Measurements from ENCODE around the gene FAM53B.

Gene FAM53B

DNA sequence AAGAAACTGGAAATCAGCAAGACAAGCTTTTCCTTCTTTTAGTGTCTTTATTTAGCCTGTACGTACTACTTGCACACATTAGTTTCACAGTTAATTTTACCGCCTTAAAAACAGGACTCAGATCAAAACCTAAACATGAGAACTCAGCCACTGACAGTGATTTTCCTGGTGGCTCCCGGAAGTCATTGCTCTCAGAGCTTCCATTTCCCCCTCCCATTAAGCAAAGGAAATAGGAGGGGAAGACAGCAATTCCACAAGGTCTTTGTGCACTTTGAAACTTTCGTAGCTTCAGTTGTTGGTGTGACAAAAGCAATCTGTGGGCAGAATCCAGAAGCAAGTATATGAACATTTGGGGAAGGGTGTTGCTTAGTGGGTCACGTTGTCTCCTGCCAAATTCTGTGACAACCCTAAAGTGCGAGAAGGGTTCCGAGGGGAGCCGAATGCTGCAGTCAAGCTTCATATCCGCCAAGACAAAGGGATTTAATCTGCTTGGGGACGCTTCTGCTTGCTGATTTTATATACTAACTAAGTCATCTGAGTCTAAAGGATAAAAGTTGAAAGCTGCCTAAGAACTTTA lies 30.4 kb downstream of the FAM53B start:
- TF ChIP-seq TAF1 (IDR thresholded peaks at IDR 0.05; ENCODE audit: low read depth, low read length) (no peak), SPI1 (IDR thresholded peaks at IDR 0.05; ENCODE audit: low read depth, low read length) (no peak), POU2F2 (IDR thresholded peaks at IDR 0.05; ENCODE audit: low read depth, low read length) (no peak), PAX5 (IDR thresholded peaks at IDR 0.05; ENCODE audit: insufficient read depth, low read length, severe bottlenecking) (no peak), POLR2A (IDR thresholded peaks at IDR 0.05; ENCODE audit: low read depth, low read length) (no peak), POLR2AphosphoS5 (IDR thresholded peaks at IDR 0.05; ENCODE audit: low read depth, low read length) (no peak)
- FAIRE-seq (no peak), DNase-seq (ENCODE audit: insufficient read length, low spot score) (no peak)

DNA sequence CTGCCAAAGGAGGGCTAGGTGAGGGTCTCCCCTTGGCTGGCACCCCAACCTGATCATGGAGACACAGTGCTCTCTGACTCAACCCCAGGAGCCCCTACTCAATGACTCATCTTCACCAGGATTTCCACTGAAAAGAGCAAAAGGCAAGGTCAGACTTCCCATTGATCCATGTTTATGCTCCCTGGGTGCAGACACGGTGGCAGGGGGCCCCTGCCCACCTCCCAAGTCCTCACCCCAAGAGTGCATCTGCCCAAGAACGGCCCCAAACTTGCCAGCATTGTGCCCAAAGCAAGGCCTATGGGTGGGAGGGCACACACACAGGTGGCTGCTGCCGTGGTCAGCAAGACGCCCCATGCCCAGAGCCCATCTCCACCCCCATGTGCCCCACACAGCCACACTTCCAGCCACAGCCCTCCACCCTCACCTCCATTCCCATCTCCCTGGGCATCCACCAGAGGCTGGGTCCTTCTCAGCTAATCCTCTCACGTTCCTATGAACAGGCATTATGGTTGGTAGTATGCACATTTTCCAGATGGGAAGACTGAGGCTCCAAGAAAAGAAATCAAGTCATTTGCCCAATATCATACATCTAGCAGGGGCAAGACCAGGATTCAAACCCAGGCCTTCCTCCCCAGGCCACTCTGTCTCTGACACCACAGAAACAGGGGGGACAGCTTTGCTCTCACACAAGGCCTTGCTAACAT lies 31.3 kb downstream of the FAM53B start:
- DNase-seq (ENCODE audit: insufficient read length, low spot score): no peak
- TF ChIP-seq TAF1 (IDR thresholded peaks at IDR 0.05; ENCODE audit: low read depth, low read length) (no peak), POU2F2 (IDR thresholded peaks at IDR 0.05; ENCODE audit: low read depth, low read length) (no peak), PAX5 (IDR thresholded peaks at IDR 0.05; ENCODE audit: insufficient read depth, low read length, severe bottlenecking) (no peak), POLR2AphosphoS5 (IDR thresholded peaks at IDR 0.05; ENCODE audit: low read depth, low read length) (no peak), POLR2A (IDR thresholded peaks at IDR 0.05; ENCODE audit: low read depth, low read length) (no peak), SPI1 (IDR thresholded peaks at IDR 0.05; ENCODE audit: low read depth, low read length) (no peak)
- no peak for FAIRE-seq

DNA sequence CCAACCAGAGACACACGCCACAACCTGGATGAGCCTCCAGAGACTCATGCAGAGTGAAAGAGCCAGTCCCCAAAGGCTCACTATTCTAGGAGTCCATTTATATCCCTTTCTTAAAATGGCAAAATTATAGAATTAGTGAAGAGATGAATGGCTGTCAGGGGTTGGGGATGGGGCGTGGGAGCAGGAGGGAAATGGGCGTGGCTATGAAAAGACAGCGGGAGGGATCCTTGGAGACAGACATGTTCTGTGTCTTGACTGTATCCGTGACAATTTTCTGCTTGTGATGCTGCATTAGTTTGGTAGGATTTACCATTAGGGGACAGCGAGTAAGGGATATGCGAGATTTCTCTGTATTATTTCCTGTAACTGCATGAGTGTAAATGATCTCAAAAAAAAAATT lies 33.0 kb downstream of the FAM53B start:
- DNase-seq (ENCODE audit: insufficient read length, low spot score) (no peak), FAIRE-seq (no peak)
- no peak for TF ChIP-seq POU2F2 (IDR thresholded peaks at IDR 0.05; ENCODE audit: low read depth, low read length)

DNA sequence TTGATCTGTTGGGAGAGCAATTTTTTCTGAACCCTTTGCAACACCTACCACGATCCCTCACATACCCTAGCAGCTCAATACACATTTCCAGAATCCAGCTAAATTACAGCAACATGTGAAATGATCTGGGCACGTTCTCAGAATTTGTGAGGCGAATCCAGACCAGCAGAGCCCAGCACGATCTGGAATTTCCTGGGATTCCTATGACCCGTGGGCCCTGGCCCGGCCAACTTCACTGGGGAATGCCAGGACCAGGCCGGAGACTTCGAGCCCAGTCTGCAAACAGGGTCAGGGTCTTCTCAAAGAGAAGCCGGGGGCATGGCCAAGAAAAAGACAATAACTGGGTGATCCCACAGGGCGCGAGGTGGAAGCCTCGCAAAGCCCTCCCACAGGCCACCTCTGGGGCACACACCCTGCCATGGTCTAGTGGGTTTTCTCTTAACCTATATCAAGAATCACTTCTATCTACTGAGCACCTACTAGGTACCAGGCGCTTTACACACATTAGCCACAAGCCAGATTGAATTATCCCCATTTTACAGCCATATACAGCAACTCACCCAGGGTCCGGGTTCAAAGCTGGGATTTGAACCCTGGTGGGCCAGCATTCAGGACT lies 33.8 kb downstream of the FAM53B start:
- DNase-seq (ENCODE audit: insufficient read length, low spot score) (no peak), FAIRE-seq (no peak)
- TF ChIP-seq POLR2AphosphoS5 (IDR thresholded peaks at IDR 0.05; ENCODE audit: low read depth, low read length) (no peak), TAF1 (IDR thresholded peaks at IDR 0.05; ENCODE audit: low read depth, low read length) (no peak), POU2F2 (IDR thresholded peaks at IDR 0.05; ENCODE audit: low read depth, low read length) (no peak), PAX5 (IDR thresholded peaks at IDR 0.05; ENCODE audit: insufficient read depth, low read length, severe bottlenecking) (no peak), POLR2A (IDR thresholded peaks at IDR 0.05; ENCODE audit: low read depth, low read length) (no peak), SPI1 (IDR thresholded peaks at IDR 0.05; ENCODE audit: low read depth, low read length) (no peak)

DNA sequence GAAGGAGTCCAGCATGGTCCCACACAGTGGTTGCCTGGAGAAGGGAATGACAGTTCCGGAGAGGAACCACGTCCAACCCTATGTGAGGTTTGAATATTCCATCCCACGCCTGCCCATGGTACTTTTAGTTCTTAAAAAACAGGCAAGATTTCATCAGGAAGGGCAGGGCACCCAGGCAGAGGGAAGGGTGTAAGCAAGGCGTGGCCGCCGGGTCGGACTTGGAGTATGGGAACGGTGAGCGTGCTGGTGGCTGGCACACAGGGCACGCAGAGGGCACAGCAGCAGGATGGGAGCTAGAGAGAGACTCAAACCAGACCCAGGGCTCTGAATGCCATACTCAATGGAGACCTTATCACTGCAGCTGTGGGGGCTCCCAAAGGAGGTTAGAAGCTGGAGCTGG lies 34.3 kb downstream of the FAM53B start:
- TF ChIP-seq POLR2AphosphoS5 (IDR thresholded peaks at IDR 0.05; ENCODE audit: low read depth, low read length) (no peak), SPI1 (IDR thresholded peaks at IDR 0.05; ENCODE audit: low read depth, low read length) (no peak), POLR2A (IDR thresholded peaks at IDR 0.05; ENCODE audit: low read depth, low read length) (no peak)

DNA sequence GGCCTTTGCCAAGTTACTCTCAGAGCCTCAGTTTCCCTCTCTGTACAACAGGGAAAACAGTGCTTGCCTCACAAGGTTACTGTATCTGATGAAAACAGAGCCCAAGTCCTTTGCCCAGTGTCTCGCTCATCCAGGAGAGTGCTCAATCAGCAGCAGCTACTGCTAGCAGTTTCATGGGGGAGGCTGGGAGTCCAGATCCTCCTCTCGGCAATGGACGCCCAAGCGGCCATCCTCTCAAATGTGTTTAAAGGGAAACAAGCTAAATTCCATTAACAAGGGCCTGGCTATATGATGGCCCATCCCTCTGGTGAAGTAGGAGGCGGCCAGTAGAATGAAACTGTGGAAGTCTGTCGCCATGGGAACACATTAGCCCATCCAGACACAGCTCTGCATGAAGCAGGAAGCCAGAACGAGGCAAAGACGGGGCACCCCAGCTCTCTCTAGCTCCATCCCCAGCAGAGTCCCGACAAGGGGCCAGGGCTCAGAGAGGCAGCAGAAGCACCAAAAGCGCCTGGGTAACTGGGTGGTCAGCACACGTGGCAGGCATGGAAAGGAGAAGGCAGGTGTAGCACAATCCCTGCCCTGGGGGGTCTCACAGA lies 35.2 kb downstream of the FAM53B start:
- FAIRE-seq (no peak), DNase-seq (ENCODE audit: insufficient read length, low spot score) (no peak)
- no peak for TF ChIP-seq SPI1 (IDR thresholded peaks at IDR 0.05; ENCODE audit: low read depth, low read length)

More for the DNA sequence above, 34.3 kb downstream of the FAM53B start:
- DNase-seq (ENCODE audit: insufficient read length, low spot score): no peak
- FAIRE-seq: no peak

DNA sequence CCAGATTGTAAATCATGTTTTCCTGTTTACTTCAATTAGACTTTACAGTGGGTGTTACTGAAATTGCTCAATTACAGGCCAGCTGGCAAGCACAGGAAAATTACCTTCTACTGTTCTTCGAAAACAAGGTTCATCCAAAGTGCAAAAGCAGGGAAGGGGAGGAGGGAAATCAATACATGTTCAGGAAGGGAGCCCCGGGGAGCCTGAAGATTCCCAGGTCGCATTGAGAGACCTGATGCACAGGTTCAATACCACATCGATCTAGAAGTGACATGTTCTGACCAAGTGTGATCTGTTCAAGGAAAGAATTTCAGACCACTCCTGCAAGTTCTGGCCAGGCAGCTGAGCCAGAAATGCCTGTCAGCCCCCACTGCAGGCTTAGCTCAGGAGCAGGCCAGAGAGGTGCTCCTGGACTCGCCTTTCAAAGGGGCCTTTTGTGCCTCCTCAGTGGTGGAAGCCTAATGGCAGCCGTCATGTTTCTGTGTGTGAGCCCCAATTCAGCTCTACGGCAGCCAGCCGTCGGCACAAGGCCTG lies 35.9 kb downstream of the FAM53B start:
- DNase-seq (ENCODE audit: insufficient read length, low spot score) (no peak), FAIRE-seq (no peak)
- no peak for TF ChIP-seq TAF1 (IDR thresholded peaks at IDR 0.05; ENCODE audit: low read depth, low read length)
- TF ChIP-seq POLR2AphosphoS5 (IDR thresholded peaks at IDR 0.05; ENCODE audit: low read depth, low read length): no peak
- TF ChIP-seq POU2F2 (IDR thresholded peaks at IDR 0.05; ENCODE audit: low read depth, low read length): no peak
- no peak for TF ChIP-seq POLR2A (IDR thresholded peaks at IDR 0.05; ENCODE audit: low read depth, low read length)
- TF ChIP-seq SPI1 (IDR thresholded peaks at IDR 0.05; ENCODE audit: low read depth, low read length): no peak
- TF ChIP-seq PAX5 (IDR thresholded peaks at IDR 0.05; ENCODE audit: insufficient read depth, low read length, severe bottlenecking): no peak

DNA sequence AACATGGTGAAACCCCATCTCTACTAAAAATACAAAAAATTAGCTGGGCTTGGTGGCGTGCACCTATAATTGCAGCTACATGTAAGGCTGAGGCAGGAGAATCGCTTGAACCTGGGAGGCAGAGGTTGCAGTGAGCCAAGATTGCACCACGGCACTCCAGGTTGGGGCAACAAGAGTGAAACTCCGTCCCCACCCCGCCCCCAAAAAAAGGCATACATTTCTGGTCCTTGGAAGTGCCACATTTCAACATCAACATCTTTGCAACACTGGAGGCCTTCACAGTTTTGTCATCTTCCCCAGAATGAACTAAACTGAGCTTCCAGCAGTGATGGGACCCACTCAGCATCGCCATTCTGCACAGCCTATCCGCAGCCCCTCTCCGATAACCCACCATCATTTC lies 36.6 kb downstream of the FAM53B start:
- FAIRE-seq (no peak), DNase-seq (ENCODE audit: insufficient read length, low spot score) (no peak)

DNA sequence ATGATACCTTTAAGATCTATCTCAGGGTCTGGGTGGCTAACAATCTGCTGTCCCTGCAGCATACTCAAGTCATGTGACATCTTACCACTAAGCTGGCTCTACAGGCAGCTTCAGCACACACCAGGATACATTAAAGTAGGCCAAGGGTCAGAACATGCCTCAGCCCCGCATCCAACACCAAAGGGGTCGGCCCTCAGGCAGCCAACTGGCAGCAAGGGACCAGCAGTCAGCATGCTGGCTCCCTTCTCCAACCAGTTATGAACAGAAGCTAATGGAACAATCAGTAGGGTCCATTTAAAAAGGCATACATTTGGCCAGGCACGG lies 37.1 kb downstream of the FAM53B start:
- no peak for DNase-seq (ENCODE audit: insufficient read length, low spot score)
- FAIRE-seq: no peak
- TF ChIP-seq SPI1 (IDR thresholded peaks at IDR 0.05; ENCODE audit: low read depth, low read length) (no peak), TAF1 (IDR thresholded peaks at IDR 0.05; ENCODE audit: low read depth, low read length) (no peak), POLR2AphosphoS5 (IDR thresholded peaks at IDR 0.05; ENCODE audit: low read depth, low read length) (no peak), POLR2A (IDR thresholded peaks at IDR 0.05; ENCODE audit: low read depth, low read length) (no peak), PAX5 (IDR thresholded peaks at IDR 0.05; ENCODE audit: insufficient read depth, low read length, severe bottlenecking) (no peak), POU2F2 (IDR thresholded peaks at IDR 0.05; ENCODE audit: low read depth, low read length) (no peak)

More for the DNA sequence above, 36.6 kb downstream of the FAM53B start:
- TF ChIP-seq POLR2AphosphoS5 (IDR thresholded peaks at IDR 0.05; ENCODE audit: low read depth, low read length): no peak
- no peak for TF ChIP-seq POLR2A (IDR thresholded peaks at IDR 0.05; ENCODE audit: low read depth, low read length)
- no peak for TF ChIP-seq SPI1 (IDR thresholded peaks at IDR 0.05; ENCODE audit: low read depth, low read length)
- no peak for TF ChIP-seq POU2F2 (IDR thresholded peaks at IDR 0.05; ENCODE audit: low read depth, low read length)
- TF ChIP-seq PAX5 (IDR thresholded peaks at IDR 0.05; ENCODE audit: insufficient read depth, low read length, severe bottlenecking): no peak
- no peak for TF ChIP-seq TAF1 (IDR thresholded peaks at IDR 0.05; ENCODE audit: low read depth, low read length)

Measured in GM12891 (cell line).